ENCODE measurements around the gene ENTPD7.

GRCh38 chr10:99648717-99649116 is 10.6 kb upstream of the ENTPD7 start:
- no peak for TF ChIP-seq CTCF (IDR thresholded peaks at IDR 0.05)
- no peak for TF ChIP-seq POLR2A (IDR thresholded peaks at IDR 0.05)
